NCI-H2029 treated with DMSO at 0.1 percent for 48 hours (cell line): Measurements from ENCODE around the gene TMEM200B.
"Not testable (repeated sequence)": the region's sequence is repeated elsewhere in the genome, so short reads cannot be mapped to it uniquely, and the experiment has no call there.

Experiments used
- DNase-seq: peaks from one replicate; lab custom pipeline; 2025; lab: John Stamatoyannopoulos, UW

The TMEM200B gene

GRCh38 chr1:29123887-29124365, at the start of gene TMEM200B:
Gene TMEM200B (minus strand): TSS chr1:29123903. CDS start chr1:29121828, 2,075 bp downstream.
- DNase-seq: no peak

GRCh38 chr1:29172415-29172939, 48.8 kb upstream of the TMEM200B start:
- no peak for DNase-seq

GRCh38 chr1:29171521-29171920, 47.8 kb upstream of the TMEM200B start:
- DNase-seq: no peak

GRCh38 chr1:29171089-29171488, 47.4 kb upstream of the TMEM200B start:
- DNase-seq: no peak

- no peak for DNase-seq
These were observed 46.3 kb upstream of the TMEM200B start for GRCh38 chr1:29169976-29170375.

- no peak for DNase-seq
These were observed 44.2 kb upstream of the TMEM200B start for GRCh38 chr1:29167904-29168303.

- DNase-seq: no peak
These were observed 42.7 kb upstream of the TMEM200B start for GRCh38 chr1:29166291-29166878.

GRCh38 chr1:29164588-29164987, 40.9 kb upstream of the TMEM200B start:
- DNase-seq: no peak

- DNase-seq: no peak
These were observed 38.9 kb upstream of the TMEM200B start for GRCh38 chr1:29162476-29163138.

- DNase-seq: no peak
These were observed 38.3 kb upstream of the TMEM200B start for GRCh38 chr1:29162025-29162424.

- no peak for DNase-seq
These were observed 36.1 kb upstream of the TMEM200B start for GRCh38 chr1:29159773-29160172.

GRCh38 chr1:29157269-29157601, 33.5 kb upstream of the TMEM200B start:
- DNase-seq: no peak

GRCh38 chr1:29156543-29157268, 33.0 kb upstream of the TMEM200B start:
- no peak for DNase-seq

- DNase-seq: no peak
These were observed 28.5 kb upstream of the TMEM200B start for GRCh38 chr1:29152046-29152805.

GRCh38 chr1:29150346-29150745, 26.6 kb upstream of the TMEM200B start:
- not testable (repeated sequence) for DNase-seq

- no peak for DNase-seq
These were observed 25.2 kb upstream of the TMEM200B start for GRCh38 chr1:29148656-29149491.

GRCh38 chr1:29145739-29146437, 22.2 kb upstream of the TMEM200B start:
- no peak for DNase-seq

- no peak for DNase-seq
These were observed 20.5 kb upstream of the TMEM200B start for GRCh38 chr1:29144178-29144577.

- no peak for DNase-seq
These were observed 19.0 kb upstream of the TMEM200B start for GRCh38 chr1:29142714-29143113.

GRCh38 chr1:29136391-29136915, 12.8 kb upstream of the TMEM200B start:
- DNase-seq: no peak

- DNase-seq: no peak
These were observed 11.0 kb upstream of the TMEM200B start for GRCh38 chr1:29134695-29135028.
